Activated gamma-delta T cell treated with anti-CD3 and anti-CD28 coated beads, Interleukin-2, amount 50 U/mL, for 16 hours (primary cell): ENCODE results near the gene SMAD3.

ENCODE experiments used
- DNase-seq: peaks from one replicate; pipeline ENCODE4 v3.0.0-alpha.2; 2020; ENCODE audit warnings: low read depth

SMAD3 gene

DNA sequence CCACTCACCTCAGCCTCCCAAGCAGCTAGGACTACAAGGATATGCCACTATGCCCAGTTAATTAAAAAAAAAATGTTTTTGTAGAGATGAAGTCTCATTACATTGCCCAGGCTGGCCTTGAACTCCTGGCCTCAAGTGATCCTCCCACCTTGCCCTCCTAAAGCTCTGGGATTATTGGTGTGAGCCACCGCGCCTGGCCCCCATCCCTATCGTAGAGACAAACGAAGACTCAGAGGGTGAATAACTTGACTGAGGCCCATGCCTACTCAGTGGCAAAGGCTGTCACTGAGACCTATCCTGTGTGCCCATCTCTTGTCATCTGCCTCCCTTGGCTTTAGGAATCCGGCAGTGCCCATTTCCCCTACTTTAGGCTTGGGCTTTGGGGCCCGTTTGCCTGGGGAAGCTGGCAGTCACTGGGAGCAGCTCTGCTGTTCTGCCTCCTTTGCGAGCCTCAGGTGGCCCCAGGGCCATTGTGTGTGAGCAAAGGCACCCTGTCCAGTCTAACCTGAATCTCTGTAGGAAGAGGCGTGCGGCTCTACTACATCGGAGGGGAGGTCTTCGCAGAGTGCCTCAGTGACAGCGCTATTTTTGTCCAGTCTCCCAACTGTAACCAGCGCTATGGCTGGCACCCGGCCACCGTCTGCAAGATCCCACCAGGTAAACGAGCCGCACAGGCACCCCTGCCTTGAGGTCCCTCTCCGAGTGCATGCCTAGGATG lies 119.0 kb downstream of the SMAD3 start:
- DNase-seq, result no peak

DNA sequence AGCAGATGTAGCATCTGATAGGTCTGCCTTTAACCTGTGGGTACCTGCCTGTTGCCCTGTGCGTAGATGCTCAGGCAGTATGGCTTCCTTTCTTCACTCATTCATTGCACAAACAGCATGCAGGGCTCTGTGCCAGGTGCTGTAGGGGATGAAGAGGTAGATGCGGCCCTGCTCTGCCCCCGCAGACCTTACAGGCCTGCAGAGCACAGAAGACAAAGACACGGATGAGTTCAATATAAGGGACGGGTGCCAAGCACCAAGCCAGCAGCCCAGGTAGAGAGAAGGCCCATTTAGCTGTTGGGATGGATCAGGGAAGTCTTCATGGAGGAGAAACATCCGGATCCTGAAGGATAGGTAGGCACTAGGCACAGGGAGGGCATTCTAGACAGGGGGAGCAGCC lies 119.6 kb downstream of the SMAD3 start:
- DNase-seq, result no peak

DNA sequence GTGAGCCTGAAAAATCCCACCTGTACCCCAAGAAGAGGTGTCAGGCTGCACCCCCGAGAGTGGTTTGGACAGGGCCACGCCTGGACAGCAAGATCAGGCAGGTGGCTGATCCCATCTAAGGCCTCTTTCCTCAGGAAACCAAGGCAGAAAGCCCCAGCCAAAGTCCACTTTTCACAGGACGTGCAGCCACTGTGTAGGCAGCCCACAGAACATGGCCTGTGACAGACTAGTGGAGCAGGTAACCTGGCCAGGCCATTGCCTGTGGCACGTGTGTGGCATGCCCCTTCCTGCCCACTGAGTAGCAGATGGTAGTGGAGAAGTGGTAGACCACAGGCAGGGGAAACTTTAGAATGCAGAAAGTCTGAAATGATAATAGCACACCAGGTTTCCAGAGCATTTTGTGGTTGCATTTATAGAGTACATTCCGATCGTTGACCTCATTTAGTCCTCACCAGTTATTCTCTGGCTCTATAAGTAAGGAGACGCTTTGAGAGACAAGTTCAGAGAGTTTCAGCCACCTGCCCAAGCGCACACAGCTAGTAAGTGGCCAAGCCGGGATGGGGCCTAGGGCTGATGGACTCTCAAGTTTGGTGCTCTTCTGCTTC lies 120.3 kb downstream of the SMAD3 start:
- no peak for DNase-seq

DNA sequence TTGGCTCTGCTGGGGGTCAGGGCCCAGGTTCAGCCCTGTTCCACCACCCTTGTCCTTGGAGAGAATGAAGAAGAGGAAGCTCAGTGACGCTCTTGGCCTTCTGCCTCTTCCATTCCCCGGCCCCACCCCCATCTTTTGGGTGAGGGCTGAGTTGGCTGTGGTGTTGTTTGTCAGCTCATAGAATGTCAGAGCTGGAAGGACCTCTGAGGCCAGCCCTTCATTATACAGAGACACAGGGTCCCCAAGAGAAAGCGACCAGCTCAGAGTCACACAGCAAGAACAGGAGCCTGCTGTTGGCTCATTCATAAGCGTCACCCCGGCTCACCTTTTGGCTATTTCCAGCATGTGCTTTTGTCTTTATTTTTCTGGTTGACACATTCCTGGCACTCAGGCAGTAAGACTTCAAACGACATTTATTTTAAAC lies 120.8 kb downstream of the SMAD3 start:
- no peak for DNase-seq

DNA sequence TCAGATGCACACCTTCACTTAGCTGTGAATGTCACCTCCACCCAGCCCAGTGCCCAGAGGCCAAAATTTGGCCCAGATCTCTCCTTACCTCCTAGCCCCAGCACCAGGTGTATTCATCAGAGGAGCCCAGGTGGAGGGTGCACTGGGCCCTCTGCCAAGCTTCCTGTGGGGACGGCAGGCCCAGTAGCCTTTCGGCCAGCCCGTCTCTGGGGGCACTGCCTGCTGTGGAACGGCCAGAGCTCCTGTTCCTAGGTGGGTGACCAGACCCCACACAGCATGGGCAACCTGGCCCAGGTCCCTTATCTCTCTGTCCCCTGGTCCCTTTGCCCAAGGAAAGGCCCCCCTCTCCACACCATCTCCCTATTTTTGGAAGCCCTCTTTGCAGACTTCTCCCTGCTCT lies 121.3 kb downstream of the SMAD3 start:
- DNase-seq, result no peak

DNA sequence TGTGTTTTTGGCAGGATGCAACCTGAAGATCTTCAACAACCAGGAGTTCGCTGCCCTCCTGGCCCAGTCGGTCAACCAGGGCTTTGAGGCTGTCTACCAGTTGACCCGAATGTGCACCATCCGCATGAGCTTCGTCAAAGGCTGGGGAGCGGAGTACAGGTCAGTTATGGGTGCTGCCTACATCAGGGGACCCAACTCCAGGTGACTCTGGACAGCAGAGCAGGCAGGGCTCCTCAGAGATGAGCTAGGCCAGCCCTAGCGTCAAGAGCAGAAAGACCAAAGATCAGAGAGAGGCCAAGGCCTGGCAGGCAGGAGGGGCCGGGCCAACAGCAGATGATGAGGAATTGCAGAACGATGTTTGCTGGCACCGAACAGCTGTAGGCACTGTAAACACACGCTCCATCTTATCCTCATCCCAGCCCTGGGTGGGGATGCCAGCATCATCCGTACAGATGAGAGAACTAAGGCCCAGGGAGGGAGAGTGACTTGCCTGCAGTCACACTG lies 122.0 kb downstream of the SMAD3 start:
- DNase-seq, result no peak

DNA sequence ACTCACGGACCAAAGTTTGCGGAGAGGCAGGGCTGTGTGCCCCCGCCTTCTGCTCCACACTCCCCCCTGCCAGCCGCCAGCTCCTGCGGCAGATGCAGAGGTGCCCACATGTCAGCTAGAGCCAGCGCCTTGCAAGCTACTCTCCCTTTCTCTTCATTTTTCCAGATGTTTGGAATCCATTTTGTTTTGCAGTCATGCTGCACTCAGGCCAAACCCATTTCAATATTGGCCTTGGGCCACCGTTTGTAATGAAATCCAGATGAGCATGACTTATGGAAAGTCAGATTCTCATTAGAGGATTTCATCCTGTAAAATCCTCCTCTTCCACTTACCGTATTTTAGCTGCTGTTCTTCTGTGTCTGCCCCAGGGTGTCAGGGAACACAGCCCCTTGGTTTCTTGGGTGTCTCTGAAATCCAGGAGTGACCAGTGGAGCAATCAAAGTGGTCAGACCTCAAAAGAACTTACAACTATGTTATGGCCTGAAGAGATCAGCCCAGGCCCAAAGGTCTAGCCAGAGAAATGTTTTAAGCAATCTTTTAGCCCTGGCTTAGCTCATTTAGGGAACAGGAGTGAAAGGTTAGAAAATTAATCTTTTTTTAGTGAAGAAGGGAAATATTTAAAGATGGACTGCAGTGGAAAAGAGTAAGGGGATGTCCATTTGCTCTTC lies 123.3 kb downstream of the SMAD3 start:
- DNase-seq, result no peak

DNA sequence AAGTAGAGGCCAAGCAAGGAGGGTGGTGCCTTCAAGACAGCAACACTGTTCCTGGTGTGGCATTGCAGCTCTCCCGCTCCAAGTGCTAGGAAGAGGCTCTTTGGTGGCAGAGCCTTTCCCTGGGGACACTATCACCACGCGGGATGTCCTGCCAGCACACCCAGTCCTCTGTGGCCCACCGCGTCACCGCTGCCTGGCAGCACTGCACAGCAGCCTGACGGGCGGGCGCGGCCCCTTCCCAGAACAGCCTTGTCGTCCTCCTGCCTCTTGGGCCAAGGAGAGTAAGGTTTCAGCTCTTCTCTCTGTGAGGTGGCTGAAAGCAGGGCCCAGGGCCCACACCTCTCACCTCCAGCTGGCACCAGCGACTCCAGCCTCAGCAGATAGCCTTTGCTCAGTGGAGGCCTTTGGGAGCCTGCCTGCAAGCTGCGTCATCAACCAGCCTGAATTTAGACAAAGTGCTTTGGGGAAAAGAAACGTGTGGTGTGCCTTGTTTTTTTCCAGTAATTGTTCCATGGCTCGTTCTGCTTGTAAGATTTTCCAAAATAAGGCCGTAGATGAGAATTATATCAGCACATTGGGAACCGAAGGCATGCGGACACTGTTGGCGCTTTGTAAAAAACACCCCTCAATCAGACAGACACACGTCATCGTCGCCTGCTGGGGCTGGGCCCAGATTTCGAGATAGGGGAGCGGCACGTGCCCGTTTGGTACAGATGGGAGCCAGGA lies 124.1 kb downstream of the SMAD3 start:
- DNase-seq, result no peak

- no peak for DNase-seq
These were observed 124.9 kb downstream of the SMAD3 start for GRCh38 chr15:67190326-67190725.

- no peak for DNase-seq
These were observed 125.4 kb downstream of the SMAD3 start for GRCh38 chr15:67190813-67191212.

- DNase-seq, result no peak
These were observed 126.9 kb downstream of the SMAD3 start for GRCh38 chr15:67192185-67192820.

GRCh38 chr15:67193223-67193990 lies 128.0 kb downstream of the SMAD3 start:
- DNase-seq, result no peak

DNA sequence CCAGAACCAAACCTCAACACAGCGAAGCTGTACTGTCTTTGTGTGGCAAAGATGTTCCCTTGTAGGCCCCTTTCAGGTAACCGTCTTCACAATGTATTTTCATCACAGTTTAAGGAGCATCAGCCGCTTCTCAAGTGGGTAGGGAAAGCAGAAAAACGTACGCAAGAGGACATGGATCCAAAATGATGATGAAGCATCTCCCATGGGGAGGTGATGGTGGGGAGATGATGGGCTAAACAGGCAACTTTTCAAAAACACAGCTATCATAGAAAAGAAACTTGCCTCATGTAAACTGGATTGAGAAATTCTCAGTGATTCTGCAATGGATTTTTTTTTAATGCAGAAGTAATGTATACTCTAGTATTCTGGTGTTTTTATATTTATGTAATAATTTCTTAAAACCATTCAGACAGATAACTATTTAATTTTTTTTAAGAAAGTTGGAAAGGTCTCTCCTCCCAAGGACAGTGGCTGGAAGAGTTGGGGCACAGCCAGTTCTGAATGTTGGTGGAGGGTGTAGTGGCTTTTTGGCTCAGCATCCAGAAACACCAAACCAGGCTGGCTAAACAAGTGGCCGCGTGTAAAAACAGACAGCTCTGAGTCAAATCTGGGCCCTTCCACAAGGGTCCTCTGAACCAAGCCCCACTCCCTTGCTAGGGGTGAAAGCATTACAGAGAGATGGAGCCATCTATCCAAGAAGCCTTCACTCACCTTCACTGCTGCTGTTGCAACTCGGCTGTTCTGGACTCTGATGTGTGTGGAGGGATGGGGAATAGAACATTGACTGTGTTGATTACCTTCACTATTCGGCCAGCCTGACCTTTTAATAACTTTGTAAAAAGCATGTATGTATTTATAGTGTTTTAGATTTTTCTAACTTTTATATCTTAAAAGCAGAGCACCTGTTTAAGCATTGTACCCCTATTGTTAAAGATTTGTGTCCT lies 129.0 kb downstream of the SMAD3 start:
- no peak for DNase-seq

DNA sequence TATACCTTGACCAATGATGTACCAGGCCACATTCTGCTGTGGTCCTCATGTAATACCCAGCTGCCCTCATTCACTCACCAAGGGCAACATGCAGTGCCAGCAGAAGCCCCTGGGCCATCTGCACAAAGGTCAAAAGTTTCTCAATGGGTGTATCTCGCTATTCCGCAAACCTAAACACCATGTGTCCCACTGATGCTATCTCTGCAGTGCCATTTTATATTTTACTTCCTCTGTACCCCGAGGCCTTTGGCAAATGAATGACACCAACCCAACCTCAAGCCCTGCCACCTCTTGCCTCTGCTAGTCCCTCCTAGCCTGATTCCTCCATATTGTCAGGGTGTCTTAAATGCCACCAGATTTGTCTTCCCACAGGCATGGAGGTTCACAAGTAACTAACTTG lies 129.9 kb downstream of the SMAD3 start:
- no peak for DNase-seq

DNA sequence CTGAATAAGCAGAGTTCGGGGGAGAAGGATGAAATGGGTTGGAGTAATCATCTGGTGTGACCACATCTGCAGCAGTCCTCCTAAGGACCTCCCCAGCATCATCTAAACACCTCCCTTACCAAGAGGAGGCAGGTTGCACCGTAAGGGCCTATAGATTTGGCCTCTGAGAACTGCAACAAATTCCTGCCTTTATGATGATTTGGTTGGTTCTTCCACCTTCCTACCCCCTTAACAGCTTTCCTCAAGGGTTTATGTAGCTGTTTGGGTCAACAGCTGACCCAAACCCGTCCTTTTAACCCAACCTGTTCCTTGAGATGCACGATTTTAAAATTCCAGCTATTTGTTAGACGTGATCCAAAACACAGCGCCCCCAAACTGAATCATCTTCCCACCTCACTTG lies 130.8 kb downstream of the SMAD3 start:
- DNase-seq, result no peak

GRCh38 chr15:67196672-67197363 lies 131.4 kb downstream of the SMAD3 start:
- DNase-seq, result no peak

DNA sequence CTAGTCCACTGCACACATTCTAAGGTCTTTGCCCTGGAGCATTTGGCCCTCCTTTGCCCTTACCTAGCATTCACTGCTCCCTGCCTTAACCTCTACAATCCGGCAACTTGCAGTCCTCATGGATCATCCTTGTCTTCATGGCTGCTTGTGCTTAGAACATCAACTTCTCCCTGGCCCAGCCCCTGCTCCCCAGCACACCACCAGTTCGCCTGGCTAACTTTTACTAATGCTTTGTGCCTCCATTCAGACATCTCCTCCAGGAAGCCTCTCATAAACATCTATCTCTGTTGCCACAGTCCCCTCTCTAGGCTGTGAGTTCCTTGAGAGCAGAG lies 131.9 kb downstream of the SMAD3 start:
- DNase-seq, result no peak

DNA sequence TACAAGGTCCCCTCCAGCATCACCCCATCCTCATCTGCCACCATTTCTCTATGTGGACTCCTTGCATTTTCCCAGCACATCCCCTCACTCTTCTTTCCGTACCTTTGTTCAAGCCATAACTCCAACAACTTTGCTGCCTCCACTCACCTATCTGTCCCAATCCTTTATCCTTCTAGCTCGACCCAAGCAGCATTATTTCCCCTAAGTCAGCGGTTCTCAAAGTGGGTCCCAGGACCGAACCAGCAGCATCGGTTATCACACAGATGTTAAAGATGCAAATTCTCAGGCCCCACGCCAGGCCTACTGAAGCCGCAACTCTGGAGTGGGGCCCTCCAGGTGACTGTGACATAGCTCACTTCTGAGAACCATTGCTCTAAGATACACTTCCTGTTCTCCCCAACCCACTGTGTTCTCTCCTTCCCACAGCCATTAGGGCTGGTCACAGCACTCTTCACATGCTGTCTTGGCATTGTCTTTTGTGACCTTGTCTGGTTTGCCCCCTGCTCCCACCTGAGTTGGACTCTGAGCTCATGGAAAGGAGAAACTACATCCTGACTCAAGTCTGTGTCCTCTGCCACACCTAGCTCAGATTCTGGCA lies 132.9 kb downstream of the SMAD3 start:
- no peak for DNase-seq

DNA sequence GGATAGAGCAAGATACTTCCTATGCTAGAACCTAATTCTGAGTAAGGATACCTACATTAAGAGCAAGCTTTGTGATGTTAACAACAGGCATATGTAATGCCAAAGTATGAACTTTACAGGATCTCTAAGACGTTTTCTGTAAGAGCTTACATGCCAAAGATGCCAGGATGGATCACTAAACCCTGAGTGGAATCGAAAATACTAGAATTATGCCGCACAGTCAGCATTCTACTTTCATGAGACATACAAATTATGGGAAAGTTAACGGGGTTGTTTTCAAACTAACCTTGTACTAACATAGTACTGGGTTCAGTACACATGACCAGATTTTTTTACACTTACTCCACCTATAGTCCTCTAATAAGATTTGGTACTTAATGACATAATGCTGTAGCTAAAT lies 134.0 kb downstream of the SMAD3 start:
- DNase-seq, result no peak
